GM12865 (cell line): Measurements from ENCODE around the gene PWWP2A.
A peak's percentile ranks its signal among the peaks of the same experiment; 100 is the strongest.
"Not testable (repeated sequence)": the region's sequence is repeated elsewhere in the genome, so short reads cannot be mapped to it uniquely, and the experiment has no call there.

Experiments used
- DNase-seq: peaks from one replicate; pipeline ENCODE4 v3.0.0; 2010; ENCODE audit warnings: low read depth
- H3K4me3 ChIP-seq: 2 replicates; pipeline ENCODE4 v1.5.1; 2011; ENCODE audit warnings: mild to moderate bottlenecking, low read depth, low read length, control low read depth
- TF ChIP-seq, protein P1 (sequence below): IDR thresholded peaks from 2 replicates; pipeline ENCODE4 v1.5.1; 2011; ENCODE audit warnings: low read length, control low read depth, low read depth, inconsistent platforms; ENCODE audit not compliant: insufficient read depth; ENCODE audit errors: missing control alignments

The PWWP2A gene

GRCh38 chr5:160152287-160152686, 33.0 kb upstream of the PWWP2A start:
- TF ChIP-seq, protein P1, sequence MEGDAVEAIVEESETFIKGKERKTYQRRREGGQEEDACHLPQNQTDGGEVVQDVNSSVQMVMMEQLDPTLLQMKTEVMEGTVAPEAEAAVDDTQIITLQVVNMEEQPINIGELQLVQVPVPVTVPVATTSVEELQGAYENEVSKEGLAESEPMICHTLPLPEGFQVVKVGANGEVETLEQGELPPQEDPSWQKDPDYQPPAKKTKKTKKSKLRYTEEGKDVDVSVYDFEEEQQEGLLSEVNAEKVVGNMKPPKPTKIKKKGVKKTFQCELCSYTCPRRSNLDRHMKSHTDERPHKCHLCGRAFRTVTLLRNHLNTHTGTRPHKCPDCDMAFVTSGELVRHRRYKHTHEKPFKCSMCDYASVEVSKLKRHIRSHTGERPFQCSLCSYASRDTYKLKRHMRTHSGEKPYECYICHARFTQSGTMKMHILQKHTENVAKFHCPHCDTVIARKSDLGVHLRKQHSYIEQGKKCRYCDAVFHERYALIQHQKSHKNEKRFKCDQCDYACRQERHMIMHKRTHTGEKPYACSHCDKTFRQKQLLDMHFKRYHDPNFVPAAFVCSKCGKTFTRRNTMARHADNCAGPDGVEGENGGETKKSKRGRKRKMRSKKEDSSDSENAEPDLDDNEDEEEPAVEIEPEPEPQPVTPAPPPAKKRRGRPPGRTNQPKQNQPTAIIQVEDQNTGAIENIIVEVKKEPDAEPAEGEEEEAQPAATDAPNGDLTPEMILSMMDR: no peak
- no peak overlapping the region for H3K4me3 ChIP-seq
- DNase-seq: peak; percentile 68

DNA sequence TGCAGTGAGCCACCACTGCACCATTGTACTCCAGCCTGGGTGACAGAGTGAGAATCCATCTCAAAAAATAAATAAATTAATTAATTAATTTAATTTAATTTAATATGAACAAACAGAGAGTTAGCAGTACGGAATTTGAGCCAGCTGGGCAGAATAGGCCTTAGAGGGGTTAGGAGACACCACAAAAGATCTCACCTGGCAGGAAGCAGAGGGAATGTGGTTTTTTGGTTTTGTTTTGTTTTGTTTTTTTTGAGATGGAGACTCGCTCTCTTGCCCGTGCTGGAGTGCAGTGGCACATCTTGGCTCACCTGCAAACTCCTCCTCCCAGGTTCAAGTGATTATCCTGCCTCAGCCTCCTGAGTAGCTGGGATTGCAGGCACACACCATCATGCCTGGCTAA, 31.8 kb upstream of the PWWP2A start:
- no peak for DNase-seq
- no peak overlapping the region for H3K4me3 ChIP-seq
- TF ChIP-seq, protein P1: no peak

DNA sequence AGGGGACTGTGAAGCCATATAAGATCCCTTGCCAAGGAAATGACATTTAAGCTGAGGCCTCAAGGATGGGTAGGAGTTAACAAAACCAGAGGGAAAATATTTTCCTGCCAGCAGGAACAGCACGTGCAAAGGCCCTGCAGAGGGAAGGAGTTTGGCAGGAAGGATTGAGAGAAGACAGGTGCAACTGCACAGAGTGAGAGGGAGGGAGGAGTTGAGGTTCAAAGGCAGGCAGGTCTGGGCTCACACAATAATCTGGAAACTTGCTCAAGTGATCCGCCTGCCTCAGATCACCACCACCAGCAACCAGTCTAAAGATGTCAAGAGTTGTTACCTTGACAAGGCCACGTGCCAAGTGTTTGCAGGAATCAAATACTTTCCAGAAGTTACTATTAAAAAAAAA, 31.1 kb upstream of the PWWP2A start:
- no peak for DNase-seq
- no peak overlapping the region for H3K4me3 ChIP-seq
- TF ChIP-seq, protein P1: no peak

- not testable (repeated sequence) for H3K4me3 ChIP-seq, DNase-seq
These were observed 25.2 kb upstream of the PWWP2A start for GRCh38 chr5:160144436-160144835.

GRCh38 chr5:160134332-160134731, 15.1 kb upstream of the PWWP2A start:
- DNase-seq: no peak
- TF ChIP-seq, protein P1: no peak
- H3K4me3 ChIP-seq: no peak overlapping the region

- no peak overlapping the region for H3K4me3 ChIP-seq
- TF ChIP-seq, protein P1: no peak
- no peak for DNase-seq
These were observed 14.7 kb upstream of the PWWP2A start for GRCh38 chr5:160133918-160134304.

GRCh38 chr5:160133071-160133917, 14.0 kb upstream of the PWWP2A start:
- TF ChIP-seq, protein P1: no peak
- DNase-seq: no peak
- no peak overlapping the region for H3K4me3 ChIP-seq
